Stomach (tissue), 4 donors: ENCODE results near the gene FLVCR1.
"Not testable (repeated sequence)": the region's sequence is repeated elsewhere in the genome, so short reads cannot be mapped to it uniquely, and the experiment has no call there.

ENCODE experiments used
- CTCF ChIP-seq, 7 experiments: fragments of 450-650 bp in 4 of 7; fragments of 200-600 bp in 3 of 7; sonication (generic) in 3 of 7; IDR thresholded peaks; one replicate each; pipeline ENCODE4 v1.5.1; 2016 to 2019; ENCODE audit warnings: antibody characterized with exemption in 7 of 7, control low read depth in 2 of 7, mild to moderate bottlenecking in 1 of 7
- EP300 ChIP-seq: sonication (generic); formaldehyde crosslinking; IDR thresholded peaks from one replicate; pipeline ENCODE4 v1.6.1; 2017; ENCODE audit warnings: antibody characterized with exemption
- POLR2A ChIP-seq, 4 donors: fragments of 450-650 bp; IDR thresholded peaks; one replicate each; pipeline ENCODE4 v1.6.1; 2016; ENCODE audit warnings: antibody characterized with exemption in 4 of 4, control low read depth in 2 of 4, mild to moderate bottlenecking in 1 of 4, moderate library complexity in 1 of 4
- POLR2AphosphoS5 ChIP-seq, 3 donors: sonication (generic); formaldehyde crosslinking; IDR thresholded peaks; one replicate each; pipeline ENCODE4 v1.6.1; 2016; ENCODE audit warnings: antibody characterized with exemption in 3 of 3

DNA sequence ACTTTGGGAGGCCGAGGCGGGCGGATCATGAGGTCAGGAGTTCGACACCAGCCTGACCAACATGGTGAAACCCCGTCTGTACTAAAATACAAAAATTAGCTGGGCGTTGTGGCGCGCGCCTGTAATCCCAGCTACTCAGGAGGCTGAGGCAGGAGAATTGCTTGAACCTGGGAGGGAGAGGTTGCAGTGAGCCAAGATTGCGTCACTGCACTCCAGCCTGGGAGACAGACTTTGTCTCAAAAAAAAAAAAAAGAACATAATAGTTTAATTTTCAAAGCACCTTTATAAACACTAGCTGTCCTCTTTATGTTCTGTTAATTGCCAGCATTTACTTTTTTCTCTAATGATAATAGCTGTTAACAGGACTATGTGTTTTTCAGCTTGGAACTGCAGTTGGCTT, 5.3 kb downstream of the FLVCR1 start:
- not testable (repeated sequence) for TF ChIP-seq CTCF (IDR thresholded peaks at IDR 0.05); POLR2AphosphoS5 (IDR thresholded peaks at IDR 0.05); POLR2A (IDR thresholded peaks at IDR 0.05); EP300
